ENCODE data around the gene CD207.
"Not testable (repeated sequence)": the region's sequence is repeated elsewhere in the genome, so short reads cannot be mapped to it uniquely, and the experiment has no call there.

The CD207 gene

GRCh38 chr2:70797996-70798395 lies 37.6 kb downstream of the CD207 start:
- not testable (repeated sequence) for H2AFZ ChIP-seq (ENCODE audit: low read depth, low read length); H3K36me3 ChIP-seq (ENCODE audit: insufficient read depth, low read length); H3K9me3 ChIP-seq (ENCODE audit: low read length); H3K4me1 ChIP-seq (ENCODE audit: insufficient read depth, low read length); H3K4me3 ChIP-seq (ENCODE audit: low read length)
- H3K27me3 ChIP-seq (ENCODE audit: insufficient read depth, low read length), result peaks cover 33% of the 10 kb centered on the region

- peaks cover 36% of the 10 kb centered on the region for H3K27me3 ChIP-seq (ENCODE audit: insufficient read depth, low read length)
- H3K36me3 ChIP-seq (ENCODE audit: insufficient read depth, low read length), result no peaks in the 10 kb centered on the region
- H3K4me1 ChIP-seq (ENCODE audit: insufficient read depth, low read length), result no peaks in the 10 kb centered on the region
- H2AFZ ChIP-seq (ENCODE audit: low read depth, low read length), result no peak overlapping the region
- no peaks in the 10 kb centered on the region for H3K9me3 ChIP-seq (ENCODE audit: low read length)
- no peak overlapping the region for H3K4me3 ChIP-seq (ENCODE audit: low read length)
These were observed 38.1 kb downstream of the CD207 start for GRCh38 chr2:70797506-70797905.

GRCh38 chr2:70796262-70796661 lies 39.4 kb downstream of the CD207 start:
- H3K4me1 ChIP-seq (ENCODE audit: insufficient read depth, low read length), result no peaks in the 10 kb centered on the region
- H2AFZ ChIP-seq (ENCODE audit: low read depth, low read length), result no peak overlapping the region
- peaks cover 39% of the 10 kb centered on the region for H3K27me3 ChIP-seq (ENCODE audit: insufficient read depth, low read length)
- no peak overlapping the region for H3K4me3 ChIP-seq (ENCODE audit: low read length)
- peaks cover 3% of the 10 kb centered on the region for H3K9me3 ChIP-seq (ENCODE audit: low read length)
- H3K36me3 ChIP-seq (ENCODE audit: insufficient read depth, low read length), result no peaks in the 10 kb centered on the region

- Histone ChIP-seq H2AFZ (ENCODE audit: low read depth, low read length) (no peak overlapping the region), H3K36me3 (ENCODE audit: insufficient read depth, low read length) (no peaks in the 10 kb centered on the region), H3K4me1 (ENCODE audit: insufficient read depth, low read length) (no peaks in the 10 kb centered on the region), H3K4me3 (ENCODE audit: low read length) (no peak overlapping the region), H3K27me3 (ENCODE audit: insufficient read depth, low read length) (peaks cover 42% of the 10 kb centered on the region), H3K9me3 (ENCODE audit: low read length) (peaks cover 3% of the 10 kb centered on the region)
These were observed 40.2 kb downstream of the CD207 start for GRCh38 chr2:70795164-70795995.

- peaks cover 59% of the 10 kb centered on the region for H3K27me3 ChIP-seq (ENCODE audit: insufficient read depth, low read length)
- H3K36me3 ChIP-seq (ENCODE audit: insufficient read depth, low read length), result no peaks in the 10 kb centered on the region
- no peak overlapping the region for H3K4me3 ChIP-seq (ENCODE audit: low read length)
- H2AFZ ChIP-seq (ENCODE audit: low read depth, low read length), result no peak overlapping the region
- H3K4me1 ChIP-seq (ENCODE audit: insufficient read depth, low read length), result peaks cover 8% of the 10 kb centered on the region
- peaks cover 3% of the 10 kb centered on the region for H3K9me3 ChIP-seq (ENCODE audit: low read length)
These were observed 42.2 kb downstream of the CD207 start for GRCh38 chr2:70793450-70793849.

GRCh38 chr2:70790136-70790828 lies 45.3 kb downstream of the CD207 start, which contains the start of gene FIGLA:
TSS of gene FIGLA (minus strand) at chr2:70790643. CDS start at chr2:70790638, 5 bp downstream.
- peaks cover 8% of the 10 kb centered on the region for H3K4me1 ChIP-seq (ENCODE audit: insufficient read depth, low read length)
- peaks cover 68% of the 10 kb centered on the region for H3K27me3 ChIP-seq (ENCODE audit: insufficient read depth, low read length)
- H3K36me3 ChIP-seq (ENCODE audit: insufficient read depth, low read length), result no peaks in the 10 kb centered on the region
- peak within 1 kb of the TSS; percentile 65 for H2AFZ ChIP-seq (ENCODE audit: low read depth, low read length)
- H3K9me3 ChIP-seq (ENCODE audit: low read length), result peaks cover 3% of the 10 kb centered on the region
- H3K4me3 ChIP-seq (ENCODE audit: low read length), result peak within 1 kb of the TSS; percentile 25

GRCh38 chr2:70789304-70790135 lies 46.1 kb downstream of the CD207 start:
- Histone ChIP-seq H3K4me3 (ENCODE audit: low read length) (peak overlapping the region; percentile 25), H3K27me3 (ENCODE audit: insufficient read depth, low read length) (peaks cover 64% of the 10 kb centered on the region), H2AFZ (ENCODE audit: low read depth, low read length) (peak overlapping the region; percentile 65), H3K4me1 (ENCODE audit: insufficient read depth, low read length) (peaks cover 8% of the 10 kb centered on the region), H3K9me3 (ENCODE audit: low read length) (peaks cover 3% of the 10 kb centered on the region), H3K36me3 (ENCODE audit: insufficient read depth, low read length) (no peaks in the 10 kb centered on the region)

- Histone ChIP-seq H2AFZ (ENCODE audit: low read depth, low read length) (no peak overlapping the region), H3K27me3 (ENCODE audit: insufficient read depth, low read length) (peaks cover 38% of the 10 kb centered on the region), H3K36me3 (ENCODE audit: insufficient read depth, low read length) (no peaks in the 10 kb centered on the region), H3K4me1 (ENCODE audit: insufficient read depth, low read length) (peaks cover 10% of the 10 kb centered on the region), H3K9me3 (ENCODE audit: low read length) (no peaks in the 10 kb centered on the region), H3K4me3 (ENCODE audit: low read length) (no peak overlapping the region)
These were observed 50.3 kb downstream of the CD207 start for GRCh38 chr2:70785137-70785911.

- Histone ChIP-seq H3K4me3 (ENCODE audit: low read length) (no peak overlapping the region), H3K9me3 (ENCODE audit: low read length) (no peaks in the 10 kb centered on the region), H2AFZ (ENCODE audit: low read depth, low read length) (no peak overlapping the region), H3K36me3 (ENCODE audit: insufficient read depth, low read length) (no peaks in the 10 kb centered on the region), H3K27me3 (ENCODE audit: insufficient read depth, low read length) (peaks cover 36% of the 10 kb centered on the region), H3K4me1 (ENCODE audit: insufficient read depth, low read length) (peaks cover 2% of the 10 kb centered on the region)
These were observed 51.3 kb downstream of the CD207 start for GRCh38 chr2:70784320-70784719.

All from neuron (in vitro differentiated cells).